Stimulated activated CD4-positive, alpha-beta T cell treated with anti-CD3 and anti-CD28 coated beads, Interleukin-2, amount 100 ng/mL, for 4 hours (primary cell): Measurements from ENCODE around the gene C22orf39.

Experiments used
- DNase-seq: peaks from one replicate; pipeline ENCODE4 v3.0.0-alpha.2; 2020; ENCODE audit warnings: low read depth

Gene C22orf39

GRCh38 chr22:19430890-19431541 lies 16.5 kb downstream of the C22orf39 start:
- no peak for DNase-seq

- peak; percentile 26 for DNase-seq
These were observed 17.3 kb downstream of the C22orf39 start for GRCh38 chr22:19429950-19430889.

GRCh38 chr22:19424186-19424500 lies 23.4 kb downstream of the C22orf39 start:
- no peak for DNase-seq

GRCh38 chr22:19422440-19423301 lies 24.8 kb downstream of the C22orf39 start:
- no peak for DNase-seq

GRCh38 chr22:19420321-19420720 lies 27.2 kb downstream of the C22orf39 start:
- DNase-seq, result no peak

GRCh38 chr22:19419464-19420178 lies 27.9 kb downstream of the C22orf39 start:
- DNase-seq, result no peak

- DNase-seq, result no peak
These were observed 28.4 kb downstream of the C22orf39 start for GRCh38 chr22:19419086-19419463.

- DNase-seq, result no peak
These were observed 34.6 kb downstream of the C22orf39 start for GRCh38 chr22:19412923-19413322.

- DNase-seq, result no peak
These were observed 35.0 kb downstream of the C22orf39 start for GRCh38 chr22:19412478-19412877.

- DNase-seq, result no peak
These were observed 35.8 kb downstream of the C22orf39 start for GRCh38 chr22:19411690-19412045.

GRCh38 chr22:19410941-19411689 lies 36.4 kb downstream of the C22orf39 start:
- DNase-seq, result no peak

GRCh38 chr22:19407649-19408606 lies 39.6 kb downstream of the C22orf39 start:
- DNase-seq, result no peak

- no peak for DNase-seq
These were observed 40.7 kb downstream of the C22orf39 start for GRCh38 chr22:19406846-19407245.

- no peak for DNase-seq
These were observed 41.2 kb downstream of the C22orf39 start for GRCh38 chr22:19406281-19406811.

- DNase-seq, result no peak
These were observed 41.9 kb downstream of the C22orf39 start for GRCh38 chr22:19405652-19406051.

GRCh38 chr22:19405133-19405532 lies 42.4 kb downstream of the C22orf39 start:
- no peak for DNase-seq

GRCh38 chr22:19404676-19405075 lies 42.8 kb downstream of the C22orf39 start:
- no peak for DNase-seq

- no peak for DNase-seq
These were observed 44.8 kb downstream of the C22orf39 start for GRCh38 chr22:19402642-19403191.

- no peak for DNase-seq
These were observed 46.0 kb downstream of the C22orf39 start for GRCh38 chr22:19401483-19401882.
